SK-N-DZ (cell line): ENCODE measurements around the gene HDHD3. TPM values are rescaled to one million over a fixed set of nuclear protein-coding genes. Genes with fewer than 3 reads are reported as not detected.
"Not testable (repeated sequence)": the region's sequence is repeated elsewhere in the genome, so short reads cannot be mapped to it uniquely, and the experiment has no call there.

Experiments used
- DNase-seq: peaks from one replicate; pipeline ENCODE4 v3.0.0-alpha.2; 2015; ENCODE audit warnings: low spot score
- polyA plus RNA-seq, 2 experiments: library from polyadenylated mRNA; depleted of rRNA; stranded (reverse); fragments of >200 nt; gene quantifications; 2 replicates each; pipeline ENCODE4 v1.2.3, GENCODE V29; 2014

Gene HDHD3, protein sequence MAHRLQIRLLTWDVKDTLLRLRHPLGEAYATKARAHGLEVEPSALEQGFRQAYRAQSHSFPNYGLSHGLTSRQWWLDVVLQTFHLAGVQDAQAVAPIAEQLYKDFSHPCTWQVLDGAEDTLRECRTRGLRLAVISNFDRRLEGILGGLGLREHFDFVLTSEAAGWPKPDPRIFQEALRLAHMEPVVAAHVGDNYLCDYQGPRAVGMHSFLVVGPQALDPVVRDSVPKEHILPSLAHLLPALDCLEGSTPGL
- polyA plus RNA-seq (2014; cell fraction: cytosol; rRNA removed), result 12.1 and 19.5 TPM in 2 replicates
- polyA plus RNA-seq (2014; cell fraction: nucleus; rRNA removed), result 14.1 and 19.6 TPM in 2 replicates

- peak; percentile 72 for DNase-seq
Observed at GRCh38 chr9:113376634-113377567, at the start of gene HDHD3. Gene HDHD3, minus strand, starts transcription at chr9:113376986. Its CDS starts 2,632 bp downstream, at chr9:113374354.

GRCh38 chr9:113425072-113425471, 48.3 kb upstream of the HDHD3 start:
- DNase-seq, result no peak

- no peak for DNase-seq
Observed at GRCh38 chr9:113421726-113422125, 44.9 kb upstream of the HDHD3 start.

DNA sequence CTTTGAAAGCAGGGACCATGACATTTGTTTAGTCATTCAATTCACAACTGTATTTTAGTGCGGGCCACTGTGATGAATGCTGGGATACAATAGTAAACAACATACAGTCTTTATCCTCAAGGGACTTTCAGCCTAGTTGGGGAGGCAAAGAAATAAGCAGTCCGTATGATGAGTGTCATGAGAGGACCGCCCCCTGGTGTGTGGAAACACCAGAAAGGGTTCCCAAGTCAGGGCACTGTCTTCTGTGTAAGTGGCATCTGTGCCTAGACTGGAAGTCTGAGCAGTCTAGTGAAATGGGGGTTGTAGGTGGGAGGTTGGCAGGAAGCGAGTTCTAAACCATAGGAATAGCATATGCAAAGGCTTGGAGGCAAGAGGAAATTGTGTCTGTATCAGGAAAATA, 40.6 kb upstream of the HDHD3 start:
- DNase-seq, result no peak

DNA sequence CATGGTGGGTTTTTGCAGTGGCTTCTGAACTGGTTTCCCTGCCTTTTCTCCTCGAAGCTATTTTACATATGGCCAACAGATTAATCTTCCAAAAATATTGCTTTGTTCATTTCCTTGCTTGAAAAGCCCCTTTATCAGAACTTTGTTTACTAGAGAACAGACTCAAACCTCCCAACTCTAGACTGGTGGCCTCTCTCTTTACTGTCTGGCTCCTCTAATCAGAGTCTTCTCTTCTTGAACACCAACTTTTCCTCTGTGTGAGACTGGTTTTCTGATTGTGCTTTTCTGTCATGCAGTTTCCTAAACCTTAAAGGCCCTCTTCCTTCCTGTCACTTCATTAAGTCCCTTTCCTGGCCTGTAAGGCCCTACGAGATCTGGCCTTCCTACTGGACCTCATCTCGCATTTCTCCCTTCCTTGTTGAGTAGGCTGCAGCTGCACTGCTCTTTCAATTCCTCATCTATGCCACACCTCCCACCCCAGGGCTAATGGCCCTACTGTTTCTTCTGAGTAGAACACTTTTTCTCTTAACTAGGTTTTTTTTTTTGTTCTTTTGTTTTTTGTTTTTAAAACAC, 39.4 kb upstream of the HDHD3 start:
- DNase-seq, result no peak

DNA sequence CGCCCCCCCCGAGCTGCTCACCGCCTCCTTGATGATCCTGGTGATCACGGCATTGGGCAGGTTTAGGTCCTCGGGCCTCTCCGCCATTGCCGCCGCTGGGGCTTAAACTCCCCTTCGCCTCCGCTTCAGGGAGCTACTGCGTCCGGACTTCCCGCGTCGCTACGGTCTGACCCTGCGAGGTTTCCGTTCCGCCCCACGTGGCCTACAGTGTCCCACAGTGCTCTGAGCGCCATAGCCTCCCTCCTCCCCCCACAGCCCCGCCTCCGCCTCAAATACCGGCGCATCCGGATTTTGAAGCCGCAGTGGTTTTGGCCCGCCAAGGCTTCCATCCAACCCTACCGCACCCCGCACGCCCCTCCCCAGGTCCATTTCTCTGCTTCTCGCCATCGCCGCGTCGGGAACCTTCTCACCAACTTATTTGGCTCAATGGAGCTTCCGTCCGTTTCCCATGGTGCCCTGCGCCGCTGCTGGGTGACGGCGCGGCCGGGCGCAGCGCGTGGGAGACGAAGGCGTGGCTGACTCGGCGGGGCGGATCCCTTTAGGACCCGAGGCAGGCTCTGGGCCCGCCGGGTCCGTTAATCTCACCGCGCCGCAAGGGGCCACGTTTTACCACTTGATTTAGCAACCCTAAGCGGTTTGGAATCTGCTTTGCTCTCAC, 33.5 kb upstream of the HDHD3 start, which contains the start of the genes C9orf43 and POLE3:
C9orf43 (plus strand) TSS at position 541 of the 658 bp plus-strand sequence. CDS start 2,747 bp downstream, outside the sequence.
POLE3 (minus strand) TSS at position 469 of the 658 bp plus-strand sequence; CDS start at position 87, 382 bp downstream.
- peak; percentile 94 for DNase-seq

DNA sequence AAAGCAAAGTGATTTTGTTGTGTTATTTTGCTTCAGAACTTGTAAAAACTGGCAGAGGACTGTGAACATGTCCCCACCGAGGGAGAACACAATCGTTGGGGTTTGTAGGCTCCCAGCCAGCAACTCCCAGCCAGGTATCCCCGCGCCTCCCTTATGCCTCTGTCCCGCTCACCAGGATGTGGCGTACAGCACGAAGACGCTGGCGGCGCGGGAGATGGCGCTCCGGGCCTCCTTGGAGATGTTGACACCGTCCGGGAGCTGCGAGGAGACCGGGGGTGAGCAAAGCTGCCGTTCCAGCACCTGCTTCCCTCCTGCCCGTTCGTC, 33.1 kb upstream of the HDHD3 start:
- no peak for DNase-seq

DNA sequence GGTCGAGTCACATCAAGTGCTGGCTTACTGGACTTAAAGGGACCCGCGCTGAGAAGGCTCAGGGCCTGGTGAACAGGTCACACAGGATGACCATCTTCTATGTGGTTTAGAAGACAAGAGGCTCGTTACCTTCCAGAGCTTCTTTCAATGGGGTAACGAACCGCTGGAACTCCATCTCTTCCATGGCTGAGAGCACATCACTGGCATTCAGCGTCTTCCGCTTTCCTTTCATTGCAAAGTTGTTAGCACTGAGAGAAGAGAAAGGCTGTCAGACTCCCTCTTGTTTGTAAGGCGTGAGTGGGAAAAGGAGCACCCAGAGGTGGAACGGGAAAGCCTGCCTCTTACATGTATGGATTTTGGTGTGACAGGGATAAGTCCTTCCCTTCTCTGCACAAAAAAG, 32.7 kb upstream of the HDHD3 start:
- DNase-seq, result no peak

GRCh38 chr9:113406873-113407511, 30.2 kb upstream of the HDHD3 start:
- peak; percentile 61 for DNase-seq

- not testable (repeated sequence) for DNase-seq
Observed at GRCh38 chr9:113406353-113406752, 29.6 kb upstream of the HDHD3 start.

GRCh38 chr9:113403646-113404045, 26.9 kb upstream of the HDHD3 start:
- no peak for DNase-seq

DNA sequence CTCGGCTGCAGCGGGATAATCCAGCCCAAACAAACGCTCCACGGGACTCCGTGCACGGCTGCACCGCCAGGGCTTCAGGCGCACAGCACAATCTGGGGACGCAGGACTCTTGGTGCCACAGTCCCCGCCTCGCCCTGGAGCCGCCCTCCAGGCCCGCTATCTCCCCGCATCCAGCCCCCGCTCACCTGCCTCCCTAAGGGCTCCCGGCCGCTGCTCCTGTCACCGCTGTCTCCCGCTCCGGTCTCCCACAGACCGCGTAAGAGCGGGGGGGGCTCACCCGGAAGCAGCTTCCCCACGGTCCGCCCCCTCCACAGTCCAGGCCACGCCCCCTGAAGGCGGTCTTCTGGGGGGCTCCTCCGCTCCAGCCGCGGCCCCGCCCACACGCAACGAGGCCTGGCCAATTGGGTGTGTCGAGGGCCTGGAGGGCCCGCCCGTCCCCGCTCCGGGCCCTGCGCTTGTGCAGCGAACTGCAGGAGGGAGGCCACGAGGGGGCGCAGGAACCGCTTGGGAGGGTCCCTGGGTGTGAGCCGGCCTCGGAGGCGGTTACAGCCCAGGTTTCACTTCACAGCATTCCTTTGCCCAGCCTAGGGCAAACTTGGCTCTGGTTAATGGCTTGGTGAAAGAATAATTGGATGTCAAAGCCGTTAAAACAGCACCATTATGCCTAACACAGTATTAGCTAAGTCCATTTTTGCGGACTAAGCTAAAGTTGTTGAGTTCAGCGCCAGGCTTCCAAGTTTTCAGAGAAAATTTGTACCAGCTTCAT, 24.4 kb upstream of the HDHD3 start, which contains the start of gene ALAD:
ALAD (minus strand) TSS at position 258 of the 766 bp plus-strand sequence. CDS start 7,725 bp downstream, outside the sequence.
- DNase-seq, result peak; percentile 97

DNA sequence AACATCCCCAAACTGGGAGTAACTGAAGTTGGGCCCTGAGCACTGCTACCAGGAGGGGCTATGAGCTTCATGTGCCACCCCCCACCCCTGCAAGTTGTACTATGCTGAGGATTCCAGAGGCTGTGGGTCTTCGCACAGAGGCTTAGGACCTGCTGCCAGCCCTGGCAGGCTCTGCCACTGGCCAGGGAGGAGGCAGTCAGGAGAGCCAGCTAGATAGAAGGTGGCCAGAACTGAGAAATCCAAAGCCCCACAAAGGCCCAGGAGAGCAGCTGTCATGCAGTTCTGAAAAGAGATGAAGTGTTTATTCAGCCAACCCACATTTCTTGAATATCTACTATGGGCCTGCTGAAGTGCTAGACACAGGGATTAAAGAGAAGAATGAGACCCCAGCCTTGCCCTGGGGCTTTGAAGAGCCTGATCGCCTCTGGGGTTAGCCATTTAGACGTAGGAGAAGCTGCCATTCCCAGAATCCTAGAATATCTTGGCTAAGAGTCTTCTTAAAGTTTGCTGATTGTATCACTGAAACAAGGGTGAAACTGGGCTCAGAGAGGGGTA, 22.9 kb upstream of the HDHD3 start:
- no peak for DNase-seq

GRCh38 chr9:113398796-113399195, 22.0 kb upstream of the HDHD3 start:
- no peak for DNase-seq

- DNase-seq, result no peak
Observed at GRCh38 chr9:113397203-113397631, 20.4 kb upstream of the HDHD3 start.

DNA sequence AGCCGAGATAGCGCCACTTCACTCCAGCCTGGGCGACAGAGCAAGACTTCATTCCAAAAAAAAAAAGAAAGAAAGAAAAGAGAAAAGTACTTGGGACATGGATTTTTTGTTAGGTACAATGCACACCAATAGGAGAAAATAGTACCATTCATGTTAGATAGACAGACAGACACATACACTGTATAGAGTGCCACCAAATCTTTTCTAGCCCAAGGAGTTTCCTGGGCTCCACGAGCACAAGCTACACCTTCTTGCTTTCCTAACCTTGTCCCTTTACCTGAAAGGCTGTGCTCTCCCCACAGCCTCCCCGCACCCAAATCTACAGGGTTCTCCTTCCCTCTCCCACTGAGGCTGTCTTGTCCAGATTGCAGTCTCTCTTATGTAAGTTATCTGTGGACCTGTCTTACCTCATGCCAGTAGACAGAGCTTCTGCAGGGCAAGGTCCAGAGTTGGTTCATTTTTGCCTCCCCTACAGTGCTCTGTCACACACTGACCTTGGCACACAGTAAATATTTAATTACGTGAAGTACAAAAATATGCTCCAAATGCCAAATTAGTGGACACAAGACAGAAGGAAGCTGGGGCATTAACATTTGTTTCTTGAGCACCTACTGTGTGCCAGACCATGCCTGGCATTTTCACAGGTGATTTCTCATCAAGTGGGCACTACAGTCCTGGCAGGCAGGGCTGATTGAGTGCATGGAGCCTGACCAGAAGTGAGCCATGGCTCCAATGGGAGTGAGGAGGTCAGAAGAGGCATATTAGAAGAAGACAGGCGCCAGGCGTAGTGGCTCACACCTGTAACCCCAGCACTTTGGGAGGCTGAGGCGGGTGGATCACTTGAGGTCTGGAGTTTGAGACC, 18.4 kb upstream of the HDHD3 start:
- no peak for DNase-seq

DNA sequence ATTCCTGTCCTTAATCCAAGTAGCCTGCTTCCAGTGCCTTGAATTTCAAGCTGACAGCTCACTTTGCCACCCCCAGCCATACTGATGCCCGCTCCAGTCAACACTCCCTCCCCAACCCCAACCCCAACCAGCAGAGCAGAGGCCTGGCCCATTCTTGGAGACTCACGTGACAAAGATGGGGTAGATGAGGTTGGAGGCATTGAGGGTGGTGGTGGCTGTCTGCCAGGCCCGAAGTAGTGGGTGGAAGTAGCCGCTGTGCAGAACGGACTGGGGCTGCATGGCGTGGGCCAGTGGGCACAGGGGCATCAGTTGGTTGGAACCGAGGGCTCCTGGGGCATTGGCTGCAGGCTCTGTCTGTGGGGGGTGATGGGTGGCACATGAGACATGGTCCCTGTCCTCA, 16.5 kb upstream of the HDHD3 start:
- DNase-seq, result no peak

- DNase-seq, result no peak
Observed at GRCh38 chr9:113391917-113392316, 15.1 kb upstream of the HDHD3 start.
